Bronchial epithelial cell (primary cell): ENCODE results near the gene AFG3L2. TPM values are rescaled to one million over a fixed set of nuclear protein-coding genes. Genes with fewer than 3 reads are reported as not detected.

Experiments used
- DNase-seq: peaks from one replicate; pipeline ENCODE4 v3.0.0-alpha.2; 2010; ENCODE audit warnings: low read depth
- FAIRE-seq: peaks from 2 replicates; lab custom pipeline; 2011; peaks lifted over from hg19 to GRCh38; lab: Jason Lieb, UNC
- H3K27me3 ChIP-seq: 2 replicates; pipeline ENCODE4 v1.5.1; 2011; ENCODE audit warnings: low read length; ENCODE audit not compliant: control insufficient read depth, insufficient read depth
- H3K36me3 ChIP-seq: 2 replicates; pipeline ENCODE4 v1.5.1; 2011; ENCODE audit warnings: low read length; ENCODE audit not compliant: control insufficient read depth, insufficient read depth
- H3K4me3 ChIP-seq: 2 replicates; pipeline ENCODE4 v1.5.1; 2011; ENCODE audit warnings: mild to moderate bottlenecking, low read depth, low read length, control low read depth
- total RNA-seq: library from RNA; depleted of rRNA; stranded (reverse); fragments of >200 nt; gene quantifications from 2 replicates; pipeline ENCODE4 v1.2.1, GENCODE V29; 2014
- TF ChIP-seq, protein P1 (sequence below): IDR thresholded peaks from 2 replicates; pipeline ENCODE4 v1.5.1; 2011; ENCODE audit warnings: mild to moderate bottlenecking, moderate library complexity, low read length, control low read depth, inconsistent platforms; ENCODE audit not compliant: insufficient read depth, severe bottlenecking

AFG3L2 gene
- total RNA-seq, 1 donor from 2014 or later, result 67.1 TPM

DNA sequence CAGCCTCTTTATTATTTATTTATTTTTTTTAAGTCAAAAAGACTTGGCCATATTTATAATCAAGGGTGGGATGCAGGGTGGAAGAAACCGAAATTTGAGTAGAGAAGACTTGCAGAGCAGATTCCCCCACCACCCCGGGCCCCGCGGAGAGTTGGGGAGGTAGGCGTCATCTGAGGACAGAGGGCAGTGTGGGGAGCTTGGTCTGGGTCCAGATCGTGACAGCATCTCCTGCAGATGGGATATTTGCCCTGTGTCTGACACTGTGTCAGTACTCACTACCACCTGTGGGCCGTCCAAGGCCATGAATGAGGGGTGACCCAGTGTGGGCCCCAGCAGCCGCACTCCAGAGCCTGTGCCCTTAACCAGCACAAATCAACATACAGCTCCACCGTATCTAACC lies 20.2 kb upstream of the AFG3L2 start:
- Histone ChIP-seq H3K36me3 (no peaks in the 10 kb centered on the region), H3K27me3 (peaks cover 2% of the 10 kb centered on the region), H3K4me3 (no peak overlapping the region)
- DNase-seq (no peak), FAIRE-seq (no peak)
- TF ChIP-seq, protein P1, sequence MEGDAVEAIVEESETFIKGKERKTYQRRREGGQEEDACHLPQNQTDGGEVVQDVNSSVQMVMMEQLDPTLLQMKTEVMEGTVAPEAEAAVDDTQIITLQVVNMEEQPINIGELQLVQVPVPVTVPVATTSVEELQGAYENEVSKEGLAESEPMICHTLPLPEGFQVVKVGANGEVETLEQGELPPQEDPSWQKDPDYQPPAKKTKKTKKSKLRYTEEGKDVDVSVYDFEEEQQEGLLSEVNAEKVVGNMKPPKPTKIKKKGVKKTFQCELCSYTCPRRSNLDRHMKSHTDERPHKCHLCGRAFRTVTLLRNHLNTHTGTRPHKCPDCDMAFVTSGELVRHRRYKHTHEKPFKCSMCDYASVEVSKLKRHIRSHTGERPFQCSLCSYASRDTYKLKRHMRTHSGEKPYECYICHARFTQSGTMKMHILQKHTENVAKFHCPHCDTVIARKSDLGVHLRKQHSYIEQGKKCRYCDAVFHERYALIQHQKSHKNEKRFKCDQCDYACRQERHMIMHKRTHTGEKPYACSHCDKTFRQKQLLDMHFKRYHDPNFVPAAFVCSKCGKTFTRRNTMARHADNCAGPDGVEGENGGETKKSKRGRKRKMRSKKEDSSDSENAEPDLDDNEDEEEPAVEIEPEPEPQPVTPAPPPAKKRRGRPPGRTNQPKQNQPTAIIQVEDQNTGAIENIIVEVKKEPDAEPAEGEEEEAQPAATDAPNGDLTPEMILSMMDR, result no peak

GRCh38 chr18:12394428-12394827 lies 17.4 kb upstream of the AFG3L2 start:
- FAIRE-seq (no peak), DNase-seq (no peak)
- no peaks in the 10 kb centered on the region for H3K36me3 ChIP-seq
- TF ChIP-seq, protein P1, result peak; percentile 61
- H3K27me3 ChIP-seq, result peaks cover 2% of the 10 kb centered on the region
- H3K4me3 ChIP-seq, result no peak overlapping the region

GRCh38 chr18:12393998-12394397 lies 17.0 kb upstream of the AFG3L2 start:
- FAIRE-seq (no peak), DNase-seq (peak; percentile 66)
- TF ChIP-seq, protein P1, result no peak
- Histone ChIP-seq H3K4me3 (no peak overlapping the region), H3K27me3 (peaks cover 2% of the 10 kb centered on the region), H3K36me3 (no peaks in the 10 kb centered on the region)

DNA sequence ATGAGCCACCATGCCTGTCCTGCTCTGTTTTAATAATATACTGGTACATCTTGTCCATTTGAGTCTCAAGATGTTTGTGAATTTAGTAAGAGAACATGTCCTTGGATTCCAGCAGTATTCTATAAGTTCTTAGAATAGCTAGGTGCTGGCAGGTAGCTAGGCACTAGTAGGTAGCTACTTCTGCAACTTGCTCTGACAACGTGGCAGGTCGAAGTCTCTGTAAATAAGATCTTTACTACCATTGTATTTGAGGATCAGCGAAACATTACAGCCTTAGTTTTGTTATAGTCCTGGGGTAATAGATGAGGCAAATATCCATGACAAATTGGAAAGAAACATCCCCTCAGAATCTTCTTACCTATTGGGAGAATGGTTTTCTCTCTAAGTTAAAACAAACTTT lies 16.5 kb upstream of the AFG3L2 start:
- TF ChIP-seq, protein P1, result no peak
- Histone ChIP-seq H3K4me3 (no peak overlapping the region), H3K27me3 (peaks cover 2% of the 10 kb centered on the region), H3K36me3 (no peaks in the 10 kb centered on the region)
- DNase-seq (no peak), FAIRE-seq (no peak)

DNA sequence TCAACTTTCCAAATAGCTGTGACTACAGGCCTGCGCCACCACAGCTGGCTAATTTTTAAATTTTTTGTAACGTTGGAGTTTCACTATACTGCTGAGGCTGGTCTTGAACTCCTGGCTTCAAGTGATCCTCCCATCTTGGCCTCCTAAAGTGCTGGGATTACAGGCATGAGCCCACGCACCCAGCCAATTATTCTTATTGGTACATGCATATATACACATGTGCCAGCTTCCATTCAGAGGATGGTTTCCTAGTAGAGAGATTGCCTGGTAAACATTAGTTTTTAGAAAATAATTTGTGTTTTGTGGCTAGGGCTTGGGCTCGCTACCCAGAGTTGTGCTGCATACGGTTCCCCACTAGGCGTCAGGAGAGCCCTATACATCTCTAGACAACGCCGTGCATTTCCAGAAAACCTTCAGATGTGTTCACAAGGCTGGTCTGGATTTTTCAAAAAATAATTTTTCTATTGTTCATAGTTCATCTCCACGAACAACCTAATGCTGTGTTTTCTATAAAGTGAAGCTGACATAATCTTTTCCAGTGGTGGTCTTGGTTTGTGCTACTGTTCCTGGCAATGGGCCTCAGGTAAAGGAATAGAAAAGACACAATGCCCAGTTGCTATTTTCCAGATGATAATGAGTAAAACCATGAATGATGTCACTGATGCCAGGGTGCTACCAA lies 14.6 kb upstream of the AFG3L2 start:
- H3K36me3 ChIP-seq, result no peaks in the 10 kb centered on the region
- no peaks in the 10 kb centered on the region for H3K27me3 ChIP-seq
- TF ChIP-seq, protein P1, result peak; percentile 87
- DNase-seq, result peak; percentile 50
- no peak for FAIRE-seq
- no peak overlapping the region for H3K4me3 ChIP-seq

- FAIRE-seq (no peak), DNase-seq (no peak)
- Histone ChIP-seq H3K27me3 (no peaks in the 10 kb centered on the region), H3K36me3 (no peaks in the 10 kb centered on the region), H3K4me3 (no peak overlapping the region)
- TF ChIP-seq, protein P1, result no peak
Observed at GRCh38 chr18:12388442-12388841, 11.4 kb upstream of the AFG3L2 start.
